HG02571 (cell line): Measurements from ENCODE around the gene S100A2.
"Not testable (repeated sequence)": the region's sequence is repeated elsewhere in the genome, so short reads cannot be mapped to it uniquely, and the experiment has no call there.

Experiments used
- ATAC-seq: cut with Tn5 transposase; IDR thresholded peaks from one replicate; pipeline ENCODE4 v1.9.1; 2021; ENCODE audit warnings: mild to moderate bottlenecking, moderate library complexity; ENCODE audit not compliant: unreplicated experiment

Gene S100A2

DNA sequence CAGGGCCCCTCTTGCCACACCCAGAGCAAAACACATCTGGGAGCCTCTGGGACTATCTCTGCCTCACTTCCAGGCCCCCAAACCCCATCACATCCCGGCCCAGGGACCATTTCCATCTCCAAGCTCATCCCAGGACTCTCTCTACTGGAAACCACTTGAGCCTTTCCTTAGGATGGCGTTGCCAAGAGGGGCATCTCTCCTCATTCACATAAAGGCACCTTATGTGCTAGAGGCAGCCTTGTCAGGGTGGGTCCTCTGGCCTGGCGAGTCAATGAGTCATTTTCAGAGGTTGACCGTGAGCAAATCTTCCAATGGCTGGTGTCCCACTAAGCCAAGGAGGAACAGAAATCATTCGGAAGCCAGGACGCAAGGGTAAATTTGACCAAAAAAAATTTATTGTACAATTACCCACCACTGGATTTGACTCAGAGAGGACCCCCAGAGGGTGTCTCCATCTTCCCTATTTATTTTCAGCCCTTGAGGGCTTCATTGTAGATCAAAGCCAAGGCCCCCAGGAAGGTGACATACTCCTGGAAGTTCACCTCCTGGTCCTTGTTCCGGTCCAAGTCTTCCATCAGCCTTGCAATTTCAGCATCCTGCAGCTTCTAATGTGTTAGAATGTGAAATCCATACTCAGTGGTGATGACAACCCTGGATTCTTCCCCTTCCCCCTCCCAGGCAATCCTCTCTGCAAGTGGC, 31.3 kb downstream of the S100A2 start:
- no peak for ATAC-seq

DNA sequence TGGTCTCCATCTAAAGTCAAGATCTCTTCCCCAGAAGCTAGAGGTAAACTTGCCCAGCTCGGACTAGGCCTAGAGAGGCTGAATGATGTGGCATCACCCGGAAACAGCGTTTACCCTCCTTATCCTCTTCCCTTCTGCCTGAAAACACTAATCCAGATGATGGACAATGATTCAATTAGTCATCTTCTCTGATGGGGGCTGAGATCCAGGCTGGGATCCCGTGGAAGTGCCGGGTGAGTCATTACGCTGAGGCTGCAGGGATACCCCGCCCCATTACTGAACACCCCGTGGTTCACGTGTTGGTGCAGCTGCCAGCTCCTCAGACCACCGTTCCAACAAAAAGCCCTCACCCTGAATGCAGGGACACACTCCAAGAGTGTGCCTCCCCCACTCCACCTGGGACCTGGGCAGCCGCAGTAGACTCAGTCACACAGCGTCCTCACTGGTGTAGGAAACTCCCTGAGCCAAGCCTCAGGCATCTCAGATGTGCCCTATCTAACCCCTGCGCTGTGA, 31.9 kb downstream of the S100A2 start:
- ATAC-seq: no peak

DNA sequence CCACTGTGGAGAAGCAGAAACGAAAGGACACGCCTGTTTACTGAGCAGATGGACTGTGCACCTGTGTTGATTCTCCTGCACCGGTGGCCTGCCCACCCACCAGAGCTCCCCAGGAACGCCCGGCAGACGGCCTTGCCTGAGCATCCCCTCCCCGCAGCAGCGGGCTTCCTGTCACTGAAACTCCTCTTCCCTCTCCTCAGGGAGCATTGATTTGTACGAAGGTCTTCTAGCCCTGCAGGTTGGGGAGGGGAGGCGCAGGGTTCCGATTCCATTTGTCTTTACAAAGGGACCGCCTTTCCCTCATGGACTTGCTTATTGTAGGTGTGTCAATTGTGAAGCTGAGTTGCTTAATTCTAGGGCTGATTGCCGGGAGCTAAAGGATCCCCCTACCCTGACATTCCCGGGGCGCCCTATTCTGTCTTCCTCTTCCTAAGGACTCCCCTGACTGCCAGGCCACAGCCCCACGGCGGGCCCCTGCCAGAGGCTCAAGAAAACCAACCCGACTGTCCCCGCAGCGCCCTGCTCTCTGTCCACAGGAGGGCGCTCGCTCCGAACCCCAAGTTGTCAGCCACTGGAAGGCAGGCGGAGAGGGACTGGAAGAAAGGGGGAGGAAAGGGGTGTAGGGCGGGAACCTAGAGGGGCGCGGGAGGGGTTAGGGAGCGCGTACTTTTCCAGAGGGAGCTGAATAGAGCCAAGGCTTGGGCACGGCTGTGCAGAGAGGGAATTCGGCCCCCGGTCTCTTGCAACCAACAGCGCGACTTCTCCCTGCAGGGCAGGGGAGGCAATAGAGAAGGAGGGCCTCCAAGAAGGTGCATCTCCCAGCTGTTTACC, 32.7 kb downstream of the S100A2 start:
- no peak for ATAC-seq

DNA sequence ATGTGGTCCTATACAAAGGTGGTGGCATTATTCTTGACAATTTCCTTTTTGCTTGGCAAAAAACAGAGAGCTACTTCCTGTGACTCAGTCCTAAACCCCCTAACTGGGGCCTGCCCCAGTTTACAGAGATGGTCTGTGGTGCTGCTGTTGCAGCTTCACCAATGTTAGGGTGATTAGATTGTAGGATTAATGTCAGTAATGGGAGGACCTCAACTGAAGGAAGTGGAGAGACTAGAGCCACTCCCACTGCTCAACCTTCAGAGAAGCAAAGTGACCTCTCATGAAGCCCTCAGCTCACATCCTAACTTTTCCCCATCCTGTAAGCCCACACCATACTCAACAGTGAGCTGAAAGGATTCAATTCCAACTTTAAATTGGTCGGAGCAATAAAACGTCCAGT, 33.5 kb downstream of the S100A2 start:
- no peak for ATAC-seq

DNA sequence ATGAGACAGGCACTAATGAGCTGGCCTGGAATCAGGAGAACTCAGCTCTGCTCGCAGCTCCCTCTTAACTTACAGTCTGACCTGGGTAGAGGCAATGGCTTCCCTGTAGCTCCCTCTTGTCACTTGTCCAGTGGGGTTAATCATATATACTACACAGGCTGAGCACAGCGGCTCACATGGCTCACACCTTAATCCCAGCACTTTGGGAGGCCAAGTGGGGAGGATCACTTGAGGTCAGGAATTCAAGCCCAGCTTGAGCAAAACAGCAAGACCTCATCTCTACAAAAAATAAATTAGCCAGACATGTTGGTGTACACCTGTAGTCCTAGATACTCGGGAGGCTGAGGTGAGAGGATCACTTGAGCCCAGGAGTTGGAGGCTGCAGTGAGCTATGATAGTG, 34.0 kb downstream of the S100A2 start:
- no peak for ATAC-seq

DNA sequence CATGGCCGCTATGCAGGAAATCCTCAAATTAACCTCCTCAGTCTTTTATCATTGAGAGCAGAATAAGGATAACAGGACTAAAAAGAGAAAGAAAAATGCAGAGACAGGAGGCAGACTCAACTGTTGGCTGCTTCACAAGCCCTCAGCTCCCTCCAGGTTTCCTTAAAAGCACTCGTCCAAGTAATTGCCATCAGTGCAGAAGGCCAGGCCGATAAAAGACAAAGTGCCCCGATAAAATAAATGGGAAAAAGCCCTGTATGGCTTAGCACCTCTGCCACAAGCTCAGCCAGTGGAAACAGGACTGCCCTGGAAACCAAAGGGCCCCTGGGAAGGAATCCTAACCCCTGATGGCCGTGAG, 38.0 kb downstream of the S100A2 start:
- ATAC-seq: no peak

DNA sequence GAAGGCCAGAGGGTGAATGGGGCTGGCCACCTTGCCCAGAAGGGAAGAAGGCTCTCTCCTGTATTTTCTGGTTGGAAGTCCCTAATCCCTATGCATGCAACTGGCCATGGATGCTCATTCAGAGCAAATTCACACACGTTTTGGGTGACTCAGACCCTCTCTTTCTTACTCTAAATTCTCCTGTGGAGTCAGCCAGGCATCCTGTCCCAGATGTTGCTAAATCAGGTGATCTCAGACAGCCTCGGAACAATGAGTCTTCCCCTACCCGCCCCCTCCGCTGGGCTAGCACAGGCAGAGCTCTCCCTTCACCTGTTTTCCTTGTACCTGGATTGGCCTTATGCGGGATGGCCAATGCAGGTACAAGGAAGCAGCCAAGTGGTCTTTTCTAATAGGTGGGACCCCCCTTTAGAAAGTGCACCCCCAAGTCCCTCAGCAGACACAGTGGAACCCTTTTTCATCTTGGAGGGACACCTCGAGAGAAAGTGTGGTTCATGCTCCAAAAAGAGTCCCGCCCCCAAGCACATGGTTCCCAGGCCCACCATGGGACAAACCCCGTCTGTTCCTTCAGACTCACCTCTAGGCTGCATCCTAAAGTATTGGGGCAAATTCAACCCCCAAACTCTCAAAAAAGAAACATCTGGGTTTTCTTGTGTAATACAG, 38.5 kb downstream of the S100A2 start:
- no peak for ATAC-seq

DNA sequence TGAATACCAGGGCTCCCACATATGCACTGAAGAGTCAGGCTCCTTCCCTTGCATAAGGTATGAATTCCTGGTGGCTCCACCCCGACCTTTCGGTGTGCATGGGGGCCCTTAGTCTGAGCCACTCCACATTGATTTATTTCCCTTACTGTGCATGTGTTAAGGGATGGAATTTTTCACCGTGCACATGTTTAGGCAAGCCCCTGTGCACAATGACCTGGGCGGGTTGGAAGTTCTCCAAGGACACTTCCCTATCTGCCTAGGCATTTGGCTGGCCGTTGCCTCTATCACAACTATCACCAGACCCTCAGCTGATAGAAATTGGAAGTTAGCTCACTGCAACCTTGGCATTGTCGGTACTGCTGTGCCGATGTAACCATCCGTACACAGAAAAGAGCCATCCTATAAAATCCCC, 39.5 kb downstream of the S100A2 start:
- ATAC-seq: no peak

DNA sequence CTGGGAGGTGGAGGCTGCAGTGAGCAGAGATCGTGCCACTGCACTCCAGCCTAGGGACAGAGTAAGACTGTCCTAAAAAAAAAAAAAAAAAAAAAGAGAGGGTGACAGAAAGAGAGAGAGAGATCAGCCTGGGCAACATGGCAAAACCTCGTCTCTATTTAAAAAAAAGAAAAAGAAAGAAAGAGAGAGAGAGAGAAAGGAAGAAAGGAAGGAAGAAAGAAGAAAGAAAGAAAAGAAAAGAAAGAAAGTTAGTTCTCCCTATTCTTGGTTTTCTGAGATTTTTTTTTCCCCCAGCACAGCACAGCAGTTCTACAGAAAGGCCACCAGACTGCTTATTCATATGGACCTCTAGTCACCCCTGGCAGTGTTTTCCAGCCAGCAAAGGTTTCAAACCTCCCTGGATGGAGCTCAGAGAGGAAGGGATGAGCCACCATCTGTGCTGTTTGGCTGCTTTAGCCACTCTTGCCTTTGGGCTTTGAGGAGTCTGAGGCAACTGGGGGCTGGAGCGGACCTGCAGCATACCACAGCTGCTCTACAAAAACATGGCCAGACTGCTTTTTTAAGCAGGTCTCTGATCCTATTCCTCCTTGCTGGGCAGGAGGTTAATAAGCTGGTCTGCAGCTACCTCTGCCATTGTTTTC, 40.4 kb downstream of the S100A2 start:
- no peak for ATAC-seq

DNA sequence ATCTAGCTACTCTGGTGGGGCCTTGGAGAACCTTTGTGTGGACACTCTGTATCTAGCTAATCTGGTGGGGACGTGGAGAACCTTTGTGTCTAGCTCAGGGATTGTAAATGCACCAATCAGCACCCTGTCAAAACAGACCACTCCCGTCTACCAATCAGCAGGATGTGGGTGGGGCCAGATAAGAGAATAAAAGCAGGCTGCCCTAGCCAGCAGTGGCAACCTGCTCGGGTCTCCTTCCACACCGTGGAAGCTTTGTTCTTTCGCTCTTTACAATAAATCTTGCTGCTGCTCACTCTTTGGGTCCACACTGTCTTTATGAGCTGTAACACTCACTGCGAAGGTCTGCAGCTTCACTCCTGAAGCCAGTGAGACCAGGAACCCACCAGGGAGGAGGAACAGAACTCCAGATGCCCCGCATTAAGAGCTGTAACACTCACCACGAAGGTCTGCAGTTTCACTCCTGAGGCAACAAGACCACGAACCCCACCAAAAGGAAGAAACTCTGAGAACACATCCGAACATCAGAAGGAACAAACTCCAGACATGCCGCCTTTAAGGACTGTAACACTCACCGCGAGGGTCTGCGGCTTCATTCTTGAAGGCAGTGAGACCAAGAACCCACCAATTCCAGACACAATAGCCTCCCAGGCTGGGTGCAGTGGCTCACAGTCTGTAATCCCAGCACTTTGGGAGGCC, 43.1 kb downstream of the S100A2 start:
- ATAC-seq: not testable (repeated sequence)

DNA sequence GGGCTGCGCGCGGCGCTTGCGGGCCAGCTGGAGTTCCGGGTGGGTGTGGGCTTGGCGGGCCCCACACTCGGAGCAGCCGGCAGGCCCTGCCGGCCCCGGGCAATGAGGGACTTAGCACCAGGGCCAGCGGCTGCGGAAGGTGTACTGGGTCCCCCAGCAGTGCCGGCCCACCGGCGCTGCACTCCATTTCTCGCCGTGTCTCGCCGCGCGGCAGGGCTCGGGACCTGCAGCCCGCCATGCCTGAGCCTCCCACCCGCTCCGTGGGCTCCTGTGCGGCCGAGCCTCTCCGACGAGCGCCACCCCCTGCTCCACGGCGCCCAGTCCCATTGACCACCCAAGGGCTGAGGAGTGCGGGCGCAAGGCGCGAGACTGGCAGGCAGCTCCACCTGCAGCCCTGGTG, 43.8 kb downstream of the S100A2 start:
- not testable (repeated sequence) for ATAC-seq

DNA sequence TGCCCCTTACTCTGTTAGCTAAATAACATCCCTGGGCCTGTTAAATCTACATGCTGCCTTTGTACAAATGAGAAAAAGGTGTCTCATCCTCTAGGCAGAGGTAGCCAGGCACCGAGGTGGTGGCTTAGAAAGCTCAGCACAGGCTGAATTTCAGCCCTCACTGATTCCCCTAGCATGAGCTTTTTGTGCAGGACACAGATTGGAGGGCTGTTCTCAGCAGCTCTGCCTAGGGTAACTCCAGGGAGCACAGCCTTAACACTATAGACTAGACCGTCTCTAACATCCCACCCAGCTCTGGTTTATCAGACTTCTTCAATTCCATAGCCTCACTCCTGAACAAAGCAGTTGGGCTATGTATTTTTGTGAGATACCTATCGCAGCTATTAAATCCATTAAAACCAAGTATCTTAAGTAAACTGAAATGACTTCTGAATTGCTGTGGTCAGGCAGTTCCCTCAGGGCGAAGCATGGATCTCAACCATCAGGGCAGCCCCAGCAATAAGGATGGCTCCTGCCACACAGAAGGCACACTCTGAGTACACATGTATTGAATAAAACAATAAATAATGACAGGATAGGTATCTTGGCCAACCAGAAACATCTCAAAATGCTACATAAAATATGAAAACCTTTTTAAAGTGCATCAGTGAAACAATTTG, 44.7 kb downstream of the S100A2 start:
- ATAC-seq: no peak

DNA sequence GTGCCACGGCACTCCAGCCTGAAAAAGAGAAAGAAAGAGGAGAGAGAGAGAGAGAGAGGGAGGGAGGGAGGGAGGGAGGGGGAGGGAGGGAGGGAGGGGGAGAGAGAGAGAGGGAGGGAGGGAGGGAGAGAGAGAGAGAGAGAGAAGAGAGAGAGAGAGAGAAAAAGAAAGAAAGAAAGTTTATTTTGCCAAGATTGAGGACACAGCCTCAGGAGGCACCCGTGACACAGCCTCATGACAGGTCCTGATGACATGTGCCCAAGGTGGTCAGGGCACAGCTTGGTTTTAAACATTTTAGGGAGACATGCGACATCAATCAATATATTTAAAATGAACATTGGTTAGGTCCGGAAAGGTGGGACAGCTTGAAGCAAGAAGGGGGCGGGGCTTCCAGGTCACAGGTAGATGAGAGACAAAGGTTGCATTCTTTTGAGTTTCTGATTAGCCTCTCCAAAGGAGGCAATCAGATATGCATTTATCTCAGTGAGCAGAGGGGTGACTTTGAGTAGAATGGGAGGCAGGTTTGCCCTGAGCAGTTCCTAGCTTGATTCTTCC, 45.4 kb downstream of the S100A2 start:
- not testable (repeated sequence) for ATAC-seq

DNA sequence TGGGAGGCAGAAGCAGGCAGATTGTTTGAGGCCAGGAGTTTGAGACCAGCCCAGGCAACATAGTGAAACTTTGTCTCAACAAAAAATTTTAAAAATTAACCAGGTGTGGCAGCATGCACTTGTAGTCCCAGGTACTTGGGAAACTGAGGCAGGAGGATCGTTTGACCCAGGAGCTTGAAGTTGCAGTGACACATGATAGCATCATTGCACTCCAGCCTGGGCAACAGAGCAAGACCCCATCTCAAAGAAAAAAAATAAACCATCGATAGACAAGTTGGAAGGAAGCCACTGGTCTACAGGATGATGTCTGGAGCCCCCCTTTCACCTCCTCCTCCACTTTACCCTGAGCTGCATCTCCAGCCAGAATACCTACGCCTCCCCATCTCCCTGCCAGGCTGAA, 46.4 kb downstream of the S100A2 start:
- ATAC-seq: no peak

DNA sequence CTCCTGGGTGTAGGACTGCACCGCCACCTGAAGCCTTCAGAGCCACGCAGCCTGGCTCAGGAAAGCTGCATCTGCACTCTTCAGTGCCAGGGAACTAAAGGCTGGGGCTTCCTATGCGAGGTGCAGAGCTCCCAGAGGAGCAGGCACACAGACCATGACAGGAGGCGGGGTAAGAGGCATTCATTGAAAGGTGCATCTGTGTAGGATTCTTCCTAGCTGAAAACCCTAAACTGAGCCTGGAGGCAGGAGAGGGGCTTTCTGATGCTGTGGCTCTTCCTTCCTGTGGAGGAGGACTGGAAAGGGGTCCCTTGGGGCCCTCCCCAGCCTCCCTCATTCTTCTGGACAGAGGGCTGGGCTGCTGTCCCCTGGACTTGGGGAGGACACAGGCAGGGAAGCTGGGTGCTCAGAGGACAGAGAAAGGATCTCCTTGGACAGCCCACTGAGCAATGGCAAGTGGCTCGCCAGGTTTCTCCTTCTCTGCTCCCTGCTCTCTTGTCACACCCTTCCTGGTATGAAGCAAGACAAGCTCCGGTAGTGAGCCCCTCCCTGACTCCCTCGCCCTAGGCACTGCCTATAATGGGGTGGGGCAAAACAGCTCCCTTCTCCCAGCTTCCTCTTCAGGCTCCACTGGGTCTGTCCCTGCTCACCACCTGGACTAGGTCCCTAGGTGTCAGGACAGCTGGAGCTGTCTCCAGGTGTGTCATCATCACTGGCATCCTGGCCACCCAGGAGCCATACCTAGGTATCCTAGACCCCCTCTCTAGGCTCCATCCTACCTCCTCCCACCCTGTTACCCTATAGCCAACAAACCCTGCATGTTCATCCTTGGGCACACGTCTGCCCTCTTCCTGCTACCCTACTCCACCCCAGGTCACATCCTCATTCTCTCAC, 49.9 kb downstream of the S100A2 start:
- ATAC-seq: no peak

DNA sequence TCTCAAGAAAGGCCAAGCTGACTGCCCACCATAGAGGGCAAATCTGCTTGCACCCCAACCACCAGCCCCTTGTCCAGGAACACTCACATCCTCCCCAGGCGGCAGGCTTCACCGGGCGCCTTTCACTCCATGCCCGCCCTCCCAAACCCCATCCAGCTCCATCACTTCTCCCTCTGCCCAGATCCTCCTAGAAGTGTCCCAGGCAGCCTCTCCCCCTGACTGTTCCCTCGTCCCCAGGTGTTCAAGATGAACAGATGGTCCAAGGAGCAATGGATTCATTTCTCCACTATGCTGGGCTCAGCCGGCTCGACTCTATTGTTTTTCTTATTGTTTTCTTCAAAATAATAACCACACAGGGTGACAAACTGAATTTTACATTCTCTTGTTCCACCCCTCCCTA, 52.0 kb downstream of the S100A2 start:
- ATAC-seq: no peak

DNA sequence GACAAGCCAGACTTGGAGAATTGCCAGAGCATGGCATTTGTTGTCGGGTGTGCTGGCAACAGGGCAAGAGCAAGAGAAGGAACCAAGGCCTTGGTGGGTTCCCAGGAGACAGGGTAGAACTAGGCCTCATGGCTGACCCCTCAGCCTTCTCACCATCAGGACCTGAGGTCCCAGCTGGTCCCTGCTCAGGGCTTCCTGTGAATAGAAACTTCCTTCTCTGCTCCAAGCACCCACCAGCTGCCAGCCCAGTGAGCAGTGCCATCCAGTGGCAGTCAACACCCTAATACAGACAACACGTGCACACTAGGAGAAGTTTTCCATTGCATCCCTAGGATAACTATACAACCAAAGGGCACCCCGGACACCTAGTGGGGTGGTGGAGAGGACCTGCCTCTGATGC, 52.6 kb downstream of the S100A2 start:
- no peak for ATAC-seq
